Fibroblast of gingiva (primary cell): ENCODE data around the gene GRIN3B.

Source experiments
- DNase-seq: peaks from one replicate; pipeline ENCODE4 v3.0.0-alpha.2; 2011; ENCODE audit warnings: low read depth

The GRIN3B gene

DNA sequence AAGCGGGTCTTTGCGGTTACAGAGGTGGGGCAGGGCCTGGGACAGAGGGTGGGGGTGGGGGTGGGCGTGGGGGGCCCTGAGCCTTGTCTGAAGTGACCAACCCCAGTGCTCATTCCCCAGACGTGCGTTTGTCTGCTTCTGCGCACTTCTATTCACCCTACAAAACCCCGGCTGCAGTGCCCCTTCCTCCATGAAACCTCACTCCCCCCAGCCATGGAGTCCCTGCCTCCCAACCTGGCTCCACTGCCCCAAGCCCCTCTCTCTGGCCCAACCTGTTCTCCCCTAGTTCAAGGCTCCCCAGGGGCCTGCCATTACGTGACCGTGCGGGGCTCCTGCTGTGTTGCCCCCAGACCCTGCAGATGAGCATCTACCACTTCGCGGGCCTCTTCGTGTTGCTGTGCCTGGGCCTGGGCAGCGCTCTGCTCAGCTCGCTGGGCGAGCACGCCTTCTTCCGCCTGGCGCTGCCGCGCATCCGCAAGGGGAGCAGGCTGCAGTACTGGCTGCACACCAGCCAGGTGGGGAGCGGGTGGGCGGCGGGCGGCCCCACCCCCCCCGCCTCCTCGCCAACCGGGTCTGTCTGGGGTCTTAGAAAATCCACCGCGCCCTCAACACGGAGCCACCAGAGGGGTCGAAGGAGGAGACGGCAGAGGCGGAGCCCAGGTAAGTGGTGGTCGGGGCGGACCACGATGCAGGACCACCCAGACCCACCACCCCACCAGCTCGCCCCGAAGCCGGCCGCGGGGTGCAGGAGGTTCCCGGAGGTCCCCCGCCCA, 8.2 kb downstream of the GRIN3B start:
- no peak for DNase-seq

DNA sequence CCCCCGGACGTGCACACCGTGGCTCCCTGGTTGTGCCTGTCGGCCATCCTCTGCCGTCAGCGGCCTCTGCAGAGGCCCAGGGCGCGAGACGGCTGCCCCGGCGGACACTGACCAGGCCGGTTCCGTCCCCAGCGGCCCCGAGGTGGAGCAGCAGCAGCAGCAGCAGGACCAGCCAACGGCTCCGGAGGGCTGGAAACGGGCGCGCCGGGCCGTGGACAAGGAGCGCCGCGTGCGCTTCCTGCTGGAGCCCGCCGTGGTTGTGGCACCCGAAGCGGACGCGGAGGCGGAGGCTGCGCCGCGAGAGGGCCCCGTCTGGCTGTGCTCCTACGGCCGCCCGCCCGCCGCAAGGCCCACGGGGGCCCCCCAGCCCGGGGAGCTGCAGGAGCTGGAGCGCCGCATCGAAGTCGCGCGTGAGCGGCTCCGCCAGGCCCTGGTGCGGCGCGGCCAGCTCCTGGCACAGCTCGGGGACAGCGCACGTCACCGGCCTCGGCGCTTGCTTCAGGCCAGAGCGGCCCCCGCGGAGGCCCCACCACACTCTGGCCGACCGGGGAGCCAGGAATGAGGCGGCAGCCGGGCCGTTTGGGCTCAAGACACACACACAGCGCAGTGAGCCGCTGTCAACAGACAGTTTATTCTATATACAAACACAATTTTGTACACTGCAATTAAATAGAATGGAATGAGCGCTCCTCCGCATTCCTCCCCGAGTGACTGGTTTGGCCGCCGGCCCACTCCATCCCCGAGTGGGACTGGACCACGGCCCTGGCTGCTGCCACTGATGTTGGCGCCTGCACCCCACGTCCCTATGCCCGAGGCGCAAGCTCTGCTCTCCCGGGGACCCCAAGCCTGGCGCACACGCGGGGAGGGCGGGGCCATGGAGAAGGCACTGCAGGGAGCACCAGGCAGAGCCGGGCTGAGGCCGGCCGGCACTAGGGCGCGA, 9.1 kb downstream of the GRIN3B start:
- peak; percentile 92 for DNase-seq

DNA sequence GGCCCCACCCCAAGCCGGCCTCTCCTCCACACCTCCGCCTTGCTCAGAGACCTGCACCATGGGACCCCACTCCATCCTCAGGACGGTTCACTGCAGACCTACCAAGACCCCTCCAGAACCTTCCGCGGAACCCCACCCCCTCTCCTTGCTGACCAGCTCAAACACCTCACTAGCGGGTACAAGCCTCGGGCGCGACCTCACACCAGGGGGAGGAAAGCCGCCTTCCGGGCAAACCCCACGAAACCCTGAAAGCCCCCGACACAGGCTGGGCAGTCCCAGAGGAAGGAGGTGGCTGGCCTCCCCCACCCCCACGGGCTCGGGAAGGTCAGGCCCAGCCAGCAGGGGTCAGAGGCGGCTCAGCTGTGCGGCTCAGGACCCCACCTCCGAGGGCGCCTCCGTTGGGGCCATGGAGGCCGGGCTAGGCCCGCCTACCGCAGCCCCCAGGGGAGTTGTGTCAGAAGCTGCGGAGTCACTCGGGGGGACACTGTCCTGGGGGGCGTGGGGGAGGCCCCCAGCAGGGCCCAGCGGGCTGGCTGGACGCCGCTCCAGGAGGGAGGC, 9.8 kb downstream of the GRIN3B start:
- no peak for DNase-seq

DNA sequence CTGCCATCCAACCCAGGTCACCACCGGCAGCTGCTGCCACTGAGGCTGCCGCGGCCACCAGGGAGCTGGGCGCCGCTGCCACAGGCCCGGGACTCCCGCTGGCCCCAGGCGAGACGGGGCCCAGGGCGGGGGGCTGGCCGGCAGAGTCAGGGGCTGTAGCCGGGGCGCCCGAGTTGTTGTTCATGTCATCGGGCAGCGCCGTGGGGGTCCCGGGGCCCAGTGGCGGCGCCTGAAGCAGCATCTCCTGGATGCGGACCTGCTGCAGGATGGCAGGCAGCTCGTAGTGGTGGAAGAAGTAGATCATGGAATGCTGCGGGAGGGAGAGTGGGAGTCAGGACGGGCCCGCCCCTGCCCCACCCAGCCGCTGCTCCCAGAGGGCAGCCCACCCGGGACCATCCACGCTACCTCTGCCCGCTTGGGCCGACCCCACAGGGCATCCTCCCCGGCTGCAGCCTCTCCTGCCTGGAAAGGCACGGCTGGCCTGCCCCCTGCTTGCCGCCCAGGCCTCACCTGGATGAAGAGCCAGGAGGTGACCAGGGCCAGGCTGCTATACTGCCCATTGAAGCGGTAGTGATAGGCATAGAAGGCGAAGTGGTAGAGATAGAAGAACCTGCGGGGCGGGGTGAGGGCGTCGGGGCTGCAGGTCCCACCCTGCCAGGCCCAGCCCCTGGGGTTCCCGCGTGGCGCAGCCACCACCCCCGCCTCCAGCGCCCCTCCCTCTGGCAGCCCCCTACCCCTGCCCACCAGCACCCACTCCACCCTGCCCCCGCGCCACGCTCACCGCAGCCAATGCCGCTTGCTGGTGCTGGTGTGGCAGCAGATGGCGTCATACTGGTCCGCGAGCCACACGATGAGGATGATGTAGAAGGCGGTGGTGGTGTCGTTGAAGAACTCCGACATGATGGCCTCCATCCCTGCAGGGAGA, 10.6 kb downstream of the GRIN3B start:
- DNase-seq = no peak

DNA sequence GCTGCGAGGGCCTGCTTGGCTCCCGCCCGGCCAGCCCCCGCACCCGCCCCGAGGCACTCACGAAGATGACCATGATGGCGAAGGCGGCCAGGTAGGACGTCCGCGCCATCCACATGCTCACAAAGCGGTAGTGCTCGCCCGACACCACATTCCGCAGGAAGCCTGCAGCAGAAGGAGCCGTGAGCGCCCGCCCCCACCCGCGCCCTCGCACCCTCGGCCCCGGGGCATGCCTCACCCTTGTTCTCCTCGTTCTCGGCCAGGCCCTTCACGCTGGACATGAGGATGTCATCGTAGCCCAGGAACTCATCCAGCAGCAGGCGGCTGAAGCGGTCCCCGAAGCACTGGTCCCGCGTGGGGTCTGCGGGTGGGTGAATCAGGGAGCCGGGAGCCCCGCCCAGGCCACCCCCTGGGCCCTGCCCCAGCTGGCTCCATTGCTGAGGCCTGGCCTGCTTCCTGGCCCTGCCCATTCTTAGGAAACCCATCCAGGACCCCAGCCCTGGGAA, 11.7 kb downstream of the GRIN3B start:
- DNase-seq = no peak

DNA sequence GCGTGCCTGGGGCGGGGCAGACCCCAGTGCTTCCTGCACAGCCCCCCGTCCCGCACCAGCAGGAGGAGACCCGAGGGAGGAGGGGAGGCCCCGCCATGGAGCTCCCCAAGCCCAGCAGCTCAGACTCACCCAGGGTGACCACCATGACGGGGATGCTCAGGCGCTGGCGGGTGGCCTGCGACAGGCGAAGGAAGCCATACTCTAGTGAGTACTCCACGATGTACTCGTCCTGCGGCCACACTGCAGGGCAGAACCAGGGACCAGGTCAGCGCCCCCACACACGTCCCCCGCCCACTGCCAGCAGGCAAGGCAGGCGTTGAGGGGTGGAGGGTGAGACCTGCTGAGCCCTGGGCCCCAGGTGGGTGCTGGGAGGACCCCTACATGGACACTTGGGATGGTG, 12.1 kb downstream of the GRIN3B start:
- DNase-seq = no peak

DNA sequence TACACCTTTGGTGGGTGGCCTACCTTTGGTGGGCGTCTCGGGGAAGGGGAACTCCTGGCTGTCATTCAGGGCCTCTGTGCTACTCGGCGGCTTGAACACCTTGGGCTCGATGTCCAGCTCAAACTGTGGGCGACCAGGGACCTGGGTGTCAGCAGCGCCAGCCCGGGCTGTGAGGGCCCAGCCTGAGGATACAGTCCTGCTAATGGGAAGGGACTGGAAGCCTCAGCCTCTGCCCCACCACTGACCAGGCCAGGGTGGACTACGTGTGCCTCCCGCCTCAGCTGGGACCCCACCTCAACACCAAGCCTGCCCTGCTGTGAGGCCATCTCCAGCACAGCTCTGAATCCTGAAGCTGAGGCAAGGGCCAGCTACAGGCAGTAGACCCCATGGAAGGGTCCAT, 13.0 kb downstream of the GRIN3B start:
- DNase-seq = no peak

DNA sequence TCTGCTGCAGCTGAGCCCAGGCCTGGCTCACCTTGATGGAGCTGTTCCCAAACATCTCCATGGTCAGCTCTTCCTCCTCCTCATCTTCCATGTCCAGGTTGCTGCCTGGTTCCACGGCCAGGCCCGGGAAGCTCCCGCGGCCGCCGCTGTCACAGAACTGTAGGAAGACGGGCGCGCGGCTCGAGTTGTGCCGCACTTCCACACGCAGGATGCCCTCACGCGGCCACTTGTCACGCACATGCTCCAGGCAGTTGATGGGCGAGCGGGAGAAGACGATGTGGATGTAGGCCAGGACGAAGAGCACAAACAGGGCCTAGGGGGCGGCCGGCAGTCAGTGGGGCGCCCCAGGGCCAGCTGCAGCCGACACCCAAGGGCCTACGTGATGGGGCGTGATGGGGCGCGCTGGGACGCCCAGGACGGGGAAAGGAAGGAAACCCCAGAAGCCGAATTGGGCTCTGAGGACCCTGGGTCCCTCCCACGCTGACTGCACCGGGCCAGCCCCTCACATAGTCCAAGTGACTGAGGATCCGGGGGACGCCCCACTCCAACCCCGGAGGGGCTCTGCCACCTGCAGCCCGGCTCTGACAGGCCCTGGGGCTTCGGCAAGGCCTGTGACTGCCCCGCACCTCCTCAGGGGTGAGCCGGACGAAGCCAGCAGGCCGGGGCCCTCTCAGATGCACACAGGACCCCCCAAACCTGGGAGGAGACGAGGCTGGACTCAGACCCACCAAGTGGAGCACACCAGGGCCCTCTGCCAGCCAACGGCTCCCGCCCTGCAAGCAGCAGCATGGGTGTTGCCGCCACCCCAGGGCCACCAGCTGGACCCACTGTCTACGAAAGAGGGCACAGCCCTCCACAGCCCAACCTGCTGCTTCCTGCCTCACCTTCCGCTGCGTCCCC, 14.2 kb downstream of the GRIN3B start:
- DNase-seq = no peak

DNA sequence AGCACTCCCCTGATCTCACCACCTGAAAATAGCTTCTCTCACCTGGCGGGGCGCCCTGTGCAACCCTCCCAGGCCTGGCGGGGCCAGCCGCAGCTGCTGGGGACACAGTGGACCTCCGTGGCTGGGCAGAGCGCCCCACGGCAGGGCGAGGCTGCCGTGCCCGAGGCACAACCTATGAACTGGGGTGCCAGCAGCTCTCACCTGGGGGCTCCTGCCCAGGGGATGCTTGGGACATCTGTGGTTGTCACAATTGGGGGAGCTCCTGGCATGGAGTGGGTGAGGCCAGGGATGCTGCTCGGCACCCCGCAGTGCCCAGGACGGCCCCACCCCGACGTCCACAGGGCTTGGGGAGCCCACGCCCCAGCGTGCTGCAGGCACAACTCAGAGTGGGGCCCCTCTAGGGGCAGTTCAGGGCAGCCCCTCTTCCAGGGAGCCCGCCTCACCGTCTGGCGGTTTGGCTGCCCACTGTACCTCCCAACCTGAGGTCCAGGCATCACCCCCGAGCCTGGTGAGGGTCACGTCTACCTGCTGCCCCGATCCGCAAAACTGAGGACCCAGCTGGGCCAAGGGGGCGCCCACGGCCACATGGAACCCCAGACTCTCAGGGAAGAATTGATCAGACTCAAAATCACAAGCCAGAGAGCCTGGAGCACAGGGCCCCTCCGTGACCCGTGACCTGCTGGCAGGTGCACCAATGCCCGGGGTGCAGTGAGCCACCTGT, 15.0 kb downstream of the GRIN3B start:
- no peak for DNase-seq

DNA sequence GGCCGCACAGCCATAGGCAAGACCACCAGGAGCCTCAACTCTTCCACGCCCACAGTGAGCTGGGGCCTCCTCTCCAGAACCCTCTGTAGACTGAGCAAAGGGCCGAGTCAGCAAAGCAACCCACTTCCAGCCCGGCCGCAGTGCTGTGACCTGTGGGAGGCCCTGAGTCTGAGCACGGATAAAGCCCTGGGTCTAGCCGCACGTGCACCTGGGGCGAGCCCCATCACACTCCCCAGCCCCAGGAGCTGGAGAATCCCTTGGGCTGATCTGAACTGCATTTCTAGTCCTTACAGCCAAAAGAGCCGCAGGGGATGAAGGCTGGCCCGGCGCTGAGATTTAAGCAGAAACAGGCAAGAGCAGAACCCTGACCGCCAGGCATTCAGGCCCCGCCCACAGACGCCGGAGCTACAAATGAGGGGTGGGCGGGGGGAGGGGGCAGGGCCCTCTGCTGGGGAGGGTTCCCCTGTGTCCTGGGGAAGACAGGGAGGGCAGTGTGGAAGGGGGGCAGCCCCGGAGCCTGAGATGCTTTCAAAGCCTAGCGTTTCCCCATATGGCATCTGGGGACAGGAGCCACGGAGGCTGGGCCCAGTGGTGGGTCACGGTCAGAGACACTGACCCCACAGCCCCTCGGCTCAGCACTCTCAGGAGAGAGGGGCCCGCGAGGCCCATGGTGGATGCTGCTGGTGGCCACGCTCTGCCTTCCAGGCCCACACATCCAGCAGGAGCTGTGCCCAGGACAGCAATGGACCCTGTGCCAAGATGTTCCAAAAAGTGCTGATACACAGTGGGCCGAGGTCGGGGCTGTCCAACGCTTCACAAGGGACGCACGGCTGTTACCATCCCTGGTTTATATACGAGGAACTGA, 15.8 kb downstream of the GRIN3B start:
- DNase-seq = no peak

DNA sequence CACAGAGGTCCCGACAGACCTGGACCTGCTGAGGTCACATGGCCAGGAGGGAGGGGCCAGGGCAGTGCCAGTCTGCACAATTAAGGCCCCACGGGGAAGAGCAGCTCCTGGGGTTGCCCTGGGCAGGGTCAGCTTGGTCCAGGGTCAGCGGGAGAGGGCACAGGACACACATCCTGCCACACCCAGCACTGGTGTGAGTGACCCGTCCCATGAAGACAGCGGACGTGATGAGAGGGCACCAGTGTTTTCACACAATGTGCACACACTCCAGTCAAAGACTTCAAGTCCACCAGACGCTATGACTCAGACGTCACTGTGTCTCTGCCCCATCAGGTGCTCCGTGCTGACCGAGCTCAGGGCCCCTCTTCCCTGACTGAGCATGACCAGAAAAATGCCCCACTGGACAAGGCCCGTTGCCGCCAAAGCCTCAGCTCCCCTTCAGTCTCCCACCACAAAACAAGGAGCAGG, 16.5 kb downstream of the GRIN3B start:
- peak; percentile 49 for DNase-seq

DNA sequence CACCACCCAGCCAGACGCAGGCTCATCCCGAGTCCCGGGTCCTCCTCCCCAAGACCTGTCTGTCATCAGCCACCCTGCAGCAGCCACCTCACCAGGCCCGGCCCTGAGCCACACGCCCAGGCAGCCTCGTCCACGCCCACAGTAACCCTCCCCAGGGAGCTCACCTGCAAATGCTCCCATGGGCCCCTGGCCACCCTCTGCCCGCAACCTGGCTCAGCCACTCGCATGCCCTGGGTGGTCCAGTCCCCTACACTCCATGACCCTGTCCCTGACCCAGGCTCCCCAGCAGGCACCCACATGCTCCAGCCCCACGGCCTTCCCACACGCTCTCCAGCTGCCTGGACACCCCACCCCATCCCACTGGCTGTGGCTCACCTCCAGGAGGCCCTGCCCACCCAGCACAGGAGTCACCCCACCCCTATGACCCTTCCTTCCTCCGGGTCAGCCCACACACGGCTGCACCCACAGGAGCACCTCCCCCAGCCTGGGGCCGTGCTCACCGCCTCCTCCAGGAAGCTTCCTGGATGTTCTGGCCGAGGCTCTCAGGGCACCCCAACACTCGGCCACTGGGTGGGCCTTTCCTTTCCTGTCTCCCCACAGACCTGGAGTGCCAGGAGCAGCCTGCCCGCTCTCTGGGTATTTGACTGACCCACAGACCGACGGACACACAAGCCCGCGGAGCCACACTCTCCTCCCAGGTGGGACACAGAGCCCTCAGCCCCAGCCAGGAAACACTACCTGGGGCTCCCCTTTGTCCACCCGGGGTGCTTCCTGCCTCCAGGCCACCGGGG, 17.1 kb downstream of the GRIN3B start:
- DNase-seq = no peak

DNA sequence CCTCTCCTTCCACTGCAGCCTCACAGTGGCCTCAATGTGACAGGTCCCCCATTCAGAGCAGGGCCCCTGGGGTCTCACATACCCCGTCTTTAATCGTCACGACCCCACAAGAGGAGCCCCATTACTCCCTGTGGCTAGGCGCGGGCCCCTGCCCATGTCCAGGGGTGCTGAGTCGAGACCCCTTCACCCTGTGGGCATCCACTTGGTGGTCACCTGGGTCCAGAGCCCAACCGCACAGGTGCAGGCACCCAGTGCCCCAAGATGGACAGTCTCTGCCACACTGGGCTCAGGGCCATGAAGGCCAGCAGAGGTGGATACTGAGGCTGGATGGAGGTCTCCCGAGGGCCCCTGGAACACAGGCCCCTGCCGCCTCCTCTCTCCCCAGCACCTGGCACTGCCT, 17.7 kb downstream of the GRIN3B start:
- no peak for DNase-seq

DNA sequence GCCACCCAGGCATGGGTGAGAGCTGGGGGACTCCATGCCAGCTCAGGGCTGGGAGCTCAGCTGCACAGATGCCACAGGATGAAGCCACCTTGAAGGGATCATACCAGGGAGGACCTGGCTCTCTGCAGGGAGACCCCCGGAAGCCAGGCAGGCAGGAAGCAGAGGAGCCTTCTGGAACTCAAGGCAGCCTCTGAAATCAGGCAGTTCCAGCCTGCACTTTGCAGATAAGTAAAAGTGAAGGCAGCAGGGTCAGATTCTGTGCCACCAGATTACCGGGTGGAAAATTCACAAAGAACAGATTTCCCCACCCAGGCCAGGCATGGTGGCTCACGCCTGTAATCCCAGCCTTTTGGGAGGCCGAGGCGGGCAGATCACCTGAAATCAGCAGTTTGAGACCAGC, 18.2 kb downstream of the GRIN3B start:
- no peak for DNase-seq

DNA sequence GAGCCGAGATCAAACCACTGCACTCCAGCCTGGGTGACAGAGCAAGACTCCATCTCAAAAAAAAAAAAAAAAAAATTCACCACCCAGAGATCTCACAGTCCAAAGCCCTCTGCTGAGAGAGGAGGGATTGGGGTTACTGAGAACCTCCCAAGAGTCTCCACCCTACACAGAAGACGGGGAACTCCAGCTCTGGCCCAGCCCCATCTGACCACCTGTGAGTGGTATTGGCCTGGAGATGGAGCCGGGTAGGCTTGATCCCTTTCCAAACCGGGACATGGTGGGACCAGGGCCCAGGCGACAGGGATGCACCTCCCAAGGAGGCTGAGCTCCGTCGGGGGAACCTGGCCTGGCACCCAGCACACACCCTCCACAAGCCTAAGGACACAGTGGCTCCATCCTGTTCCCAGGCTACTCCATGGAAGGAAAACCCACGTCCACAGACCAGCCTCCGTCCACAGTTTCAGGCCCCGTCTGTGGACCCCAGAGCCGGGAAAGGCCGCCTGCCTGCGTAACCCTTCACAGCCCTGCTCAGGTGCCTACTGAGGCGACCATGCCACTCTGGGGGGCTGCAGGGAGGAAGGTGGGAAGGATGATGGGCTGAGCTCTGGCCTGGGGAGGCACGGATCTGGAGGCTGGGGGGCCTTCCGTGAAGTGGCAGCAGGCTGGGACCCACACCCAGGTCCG, 18.9 kb downstream of the GRIN3B start:
- DNase-seq = no peak

DNA sequence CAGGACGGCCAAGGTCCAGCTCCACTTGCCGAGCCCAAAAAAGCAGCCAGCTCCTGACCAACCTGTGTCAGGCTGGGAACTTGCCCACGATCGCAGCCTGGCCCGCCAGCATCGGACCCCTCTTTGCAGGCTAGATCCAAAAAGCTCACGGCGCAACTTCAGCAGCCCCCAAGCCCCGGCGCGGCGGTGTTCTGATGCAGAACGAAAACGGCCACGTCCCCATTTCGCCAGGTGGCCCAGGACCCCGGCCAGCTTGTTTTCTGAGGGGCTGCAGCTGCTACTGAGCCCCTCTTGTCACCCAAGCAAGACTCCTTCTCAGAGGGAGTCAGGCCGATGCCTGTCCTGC, 19.4 kb downstream of the GRIN3B start:
- DNase-seq = no peak
